Lower leg skin (tissue), 3 donors: ENCODE results near the gene SLX9.

ENCODE experiments used
- POLR2A ChIP-seq, 2 donors: fragments of 450-650 bp; IDR thresholded peaks; one replicate each; pipeline ENCODE4 v1.6.1; 2016 to 2017; ENCODE audit warnings: antibody characterized with exemption in 2 of 2, mild to moderate bottlenecking in 1 of 2, moderate library complexity in 1 of 2
- TF ChIP-seq, protein P1 (sequence below), 3 donors: fragments of 450-650 bp; IDR thresholded peaks; one replicate each; pipeline ENCODE4 v1.5.1; 2016; ENCODE audit warnings: antibody characterized with exemption in 3 of 3, mild to moderate bottlenecking in 3 of 3, moderate library complexity in 2 of 3

DNA sequence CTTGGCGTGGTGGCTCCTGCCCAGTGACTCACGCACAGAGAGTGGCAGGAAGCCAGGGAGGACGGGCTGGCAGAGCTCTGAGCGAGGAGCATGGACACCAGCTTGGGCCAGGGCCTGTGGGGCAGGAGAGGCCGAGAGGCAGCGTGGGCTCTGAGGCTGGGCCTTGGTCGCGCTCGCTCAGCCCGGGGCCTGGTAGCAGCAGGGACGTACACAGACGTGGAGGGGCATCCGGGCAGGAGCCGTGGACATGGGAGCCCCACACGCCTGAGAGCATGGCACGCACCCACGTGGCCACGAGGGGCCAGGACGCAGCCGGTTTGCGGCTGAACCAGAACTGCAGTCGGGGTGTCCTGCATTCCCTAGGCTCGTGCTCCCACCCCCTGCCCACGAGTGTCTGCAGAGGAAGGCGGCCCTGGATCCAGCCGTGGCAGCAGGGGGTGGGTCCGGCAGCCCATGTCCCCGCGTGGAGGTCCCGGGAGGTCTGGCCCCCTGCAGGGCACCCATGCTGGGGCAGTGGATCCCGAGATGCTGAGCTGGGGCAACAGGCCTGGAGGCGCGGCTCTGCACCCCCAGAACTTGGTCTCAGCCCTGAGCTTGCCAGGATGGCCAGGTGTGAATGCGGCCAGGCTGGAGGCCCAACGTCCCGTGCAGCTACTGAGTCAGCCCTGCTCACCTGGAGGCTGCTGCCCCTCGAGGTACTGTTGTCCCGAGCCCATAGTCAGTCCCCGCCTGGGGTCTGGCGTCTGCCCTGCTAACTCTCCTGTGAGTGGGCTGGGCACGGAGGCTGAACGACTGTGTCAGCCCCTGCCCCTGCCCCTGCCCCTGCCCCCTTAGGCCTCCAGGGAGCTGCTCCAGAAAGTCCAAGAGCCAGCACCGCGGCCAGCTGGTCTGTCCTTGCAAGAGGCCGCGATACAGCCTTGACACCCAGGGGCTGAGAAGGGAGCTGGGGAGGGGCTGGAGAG is 61.6 kb downstream of the SLX9 start:
- TF ChIP-seq POLR2A (IDR thresholded peaks at IDR 0.05) = no peak
- TF ChIP-seq, protein P1, sequence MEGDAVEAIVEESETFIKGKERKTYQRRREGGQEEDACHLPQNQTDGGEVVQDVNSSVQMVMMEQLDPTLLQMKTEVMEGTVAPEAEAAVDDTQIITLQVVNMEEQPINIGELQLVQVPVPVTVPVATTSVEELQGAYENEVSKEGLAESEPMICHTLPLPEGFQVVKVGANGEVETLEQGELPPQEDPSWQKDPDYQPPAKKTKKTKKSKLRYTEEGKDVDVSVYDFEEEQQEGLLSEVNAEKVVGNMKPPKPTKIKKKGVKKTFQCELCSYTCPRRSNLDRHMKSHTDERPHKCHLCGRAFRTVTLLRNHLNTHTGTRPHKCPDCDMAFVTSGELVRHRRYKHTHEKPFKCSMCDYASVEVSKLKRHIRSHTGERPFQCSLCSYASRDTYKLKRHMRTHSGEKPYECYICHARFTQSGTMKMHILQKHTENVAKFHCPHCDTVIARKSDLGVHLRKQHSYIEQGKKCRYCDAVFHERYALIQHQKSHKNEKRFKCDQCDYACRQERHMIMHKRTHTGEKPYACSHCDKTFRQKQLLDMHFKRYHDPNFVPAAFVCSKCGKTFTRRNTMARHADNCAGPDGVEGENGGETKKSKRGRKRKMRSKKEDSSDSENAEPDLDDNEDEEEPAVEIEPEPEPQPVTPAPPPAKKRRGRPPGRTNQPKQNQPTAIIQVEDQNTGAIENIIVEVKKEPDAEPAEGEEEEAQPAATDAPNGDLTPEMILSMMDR (IDR thresholded peaks at IDR 0.05) = no peak
